ENCODE results near the gene KDM6B. TPM values are rescaled to one million over a fixed set of nuclear protein-coding genes. Genes with fewer than 3 reads are reported as not detected.

KDM6B gene
- total and polyA plus RNA-seq, 5 donors from 2014 or later: 0.30 to 255 (median 0.53) TPM

DNA sequence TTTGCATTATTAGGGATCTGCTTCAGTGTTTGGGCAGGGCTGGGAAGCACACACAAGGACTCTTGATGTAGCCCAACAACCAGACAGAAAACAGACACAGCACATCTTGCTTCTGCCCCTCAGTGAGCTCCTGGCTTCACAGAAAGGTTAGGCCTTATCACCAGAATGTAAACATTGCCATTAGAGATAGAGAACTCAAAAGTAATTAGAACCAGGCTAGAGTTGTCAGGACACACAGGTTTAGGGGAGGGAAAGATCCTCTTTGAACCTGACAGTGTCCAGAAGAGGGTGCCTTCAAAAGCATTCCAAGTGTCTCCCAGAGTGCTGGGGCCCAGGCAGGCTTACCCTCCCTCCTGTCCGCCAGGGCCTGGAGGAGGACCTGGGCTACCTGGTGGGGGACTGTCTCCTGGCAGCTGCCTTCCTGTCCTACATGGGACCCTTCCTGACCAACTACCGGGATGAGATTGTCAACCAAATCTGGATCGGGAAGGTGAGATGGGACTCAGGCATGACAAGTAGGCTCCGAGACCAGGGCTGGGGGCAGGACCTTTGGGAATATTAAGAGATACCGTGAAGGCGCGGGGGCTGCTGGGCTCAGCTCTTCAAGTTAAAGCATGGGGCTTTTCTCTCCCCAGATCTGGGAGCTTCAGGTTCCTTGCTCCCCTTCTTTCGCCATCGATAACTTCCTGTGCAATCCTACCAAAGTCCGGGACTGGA lies 16.9 kb upstream of the KDM6B start:
- no peaks in the 10 kb centered on the region for H3K36me3 ChIP-seq (ENCODE audit: control insufficient read depth, insufficient read depth, low read length)
- Mint-ChIP-seq H3K9me3 (peaks cover 0 to 2% (median 0%) of the 10 kb centered on the region in 7 donors), H3K4me1 (no peaks in the 10 kb centered on the region), H3K27ac (peak overlapping the region in 2 of 3 donors; percentile 25 to 46), H3K27me3 (peaks cover 23% of the 10 kb centered on the region), H3K36me3 (no peaks in the 10 kb centered on the region), H3K4me3 (no peak overlapping the region)
- ATAC-seq (ENCODE audit: low read depth in 2 of 2) (no peak), DNase-seq (no peak)
- H3K27ac ChIP-seq (ENCODE audit: insufficient read depth, low read length, poor library complexity, severe bottlenecking): no peak overlapping the region
- H3K9me3 ChIP-seq (ENCODE audit: control insufficient read depth in 2 of 2, low read length in 2 of 2): no peaks in the 10 kb centered on the region
- H3K4me3 ChIP-seq (ENCODE audit: low read depth, low read length): no peak overlapping the region
- no peaks in the 10 kb centered on the region for H3K4me1 ChIP-seq (ENCODE audit: control insufficient read depth, insufficient read depth, low read length, poor library complexity, severe bottlenecking)
- no peaks in the 10 kb centered on the region for H3K27me3 ChIP-seq (ENCODE audit: control insufficient read depth, insufficient read depth, low read length)

DNA sequence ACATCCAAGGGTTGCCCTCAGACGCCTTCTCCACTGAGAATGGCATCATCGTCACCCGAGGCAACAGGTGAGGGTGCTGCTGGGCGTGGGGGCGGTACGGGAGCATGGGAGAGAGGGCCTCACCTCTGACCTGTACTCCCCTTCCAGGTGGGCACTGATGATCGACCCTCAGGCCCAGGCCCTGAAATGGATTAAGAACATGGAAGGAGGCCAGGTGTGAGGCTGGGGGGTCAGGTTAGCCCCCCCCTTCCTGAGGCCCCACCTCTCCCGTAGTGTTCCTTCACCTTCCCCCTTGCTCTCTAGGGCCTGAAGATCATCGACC lies 16.4 kb upstream of the KDM6B start:
- peaks cover 0 to 3% (median 0%) of the 10 kb centered on the region in 4 donors for H3K4me1 Mint-ChIP-seq
- H3K4me1 ChIP-seq (ENCODE audit: control insufficient read depth, insufficient read depth, low read length, poor library complexity, severe bottlenecking): no peaks in the 10 kb centered on the region
- H3K27ac Mint-ChIP-seq: no peak overlapping the region
- no peaks in the 10 kb centered on the region for H3K36me3 Mint-ChIP-seq
- no peak overlapping the region for H3K4me3 ChIP-seq (ENCODE audit: low read depth, low read length)
- H3K9me3 ChIP-seq (ENCODE audit: control insufficient read depth in 2 of 2, low read length in 2 of 2): no peaks in the 10 kb centered on the region
- H3K36me3 ChIP-seq (ENCODE audit: control insufficient read depth, insufficient read depth, low read length): no peaks in the 10 kb centered on the region
- no peak for ATAC-seq (ENCODE audit: low read depth in 2 of 2)
- no peak overlapping the region for H3K27ac ChIP-seq (ENCODE audit: insufficient read depth, low read length, poor library complexity, severe bottlenecking)
- H3K27me3 ChIP-seq (ENCODE audit: control insufficient read depth, insufficient read depth, low read length): no peaks in the 10 kb centered on the region
- no peak overlapping the region for H3K4me3 Mint-ChIP-seq
- H3K9me3 Mint-ChIP-seq: peaks cover 0 to 2% (median 0%) of the 10 kb centered on the region in 7 donors
- DNase-seq: no peak
- H3K27me3 Mint-ChIP-seq: peaks cover 25% of the 10 kb centered on the region

DNA sequence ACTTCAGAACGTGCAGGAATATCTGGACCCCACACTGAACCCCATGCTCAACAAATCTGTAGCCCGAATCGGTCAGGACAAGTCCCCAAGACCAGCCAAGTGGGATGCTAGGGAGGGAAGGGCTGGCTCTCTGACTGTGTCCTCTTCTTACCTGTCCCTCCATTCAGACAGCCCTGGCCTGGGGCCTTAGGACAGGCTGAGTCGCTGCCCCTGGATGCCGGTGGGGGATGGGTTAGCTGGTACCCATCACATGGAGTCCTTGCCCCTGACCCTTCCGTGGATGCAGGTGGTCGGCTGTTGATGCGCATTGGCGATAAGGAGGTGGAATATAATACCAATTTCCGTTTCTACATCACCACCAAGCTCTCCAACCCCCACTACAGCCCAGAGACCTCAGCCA lies 16.0 kb upstream of the KDM6B start:
- no peak for ATAC-seq (ENCODE audit: low read depth in 2 of 2)
- no peak for DNase-seq
- H3K36me3 ChIP-seq (ENCODE audit: control insufficient read depth, insufficient read depth, low read length): no peaks in the 10 kb centered on the region
- Mint-ChIP-seq H3K36me3 (no peaks in the 10 kb centered on the region), H3K4me1 (peaks cover 0 to 5% (median 0%) of the 10 kb centered on the region in 4 donors), H3K9me3 (peaks cover 0 to 2% (median 0%) of the 10 kb centered on the region in 7 donors), H3K27me3 (peaks cover 22% of the 10 kb centered on the region), H3K27ac (no peak overlapping the region), H3K4me3 (no peak overlapping the region)
- no peaks in the 10 kb centered on the region for H3K27me3 ChIP-seq (ENCODE audit: control insufficient read depth, insufficient read depth, low read length)
- H3K9me3 ChIP-seq (ENCODE audit: control insufficient read depth in 2 of 2, low read length in 2 of 2): no peaks in the 10 kb centered on the region
- no peak overlapping the region for H3K4me3 ChIP-seq (ENCODE audit: low read depth, low read length)
- H3K4me1 ChIP-seq (ENCODE audit: control insufficient read depth, insufficient read depth, low read length, poor library complexity, severe bottlenecking): no peaks in the 10 kb centered on the region
- H3K27ac ChIP-seq (ENCODE audit: insufficient read depth, low read length, poor library complexity, severe bottlenecking): no peak overlapping the region

DNA sequence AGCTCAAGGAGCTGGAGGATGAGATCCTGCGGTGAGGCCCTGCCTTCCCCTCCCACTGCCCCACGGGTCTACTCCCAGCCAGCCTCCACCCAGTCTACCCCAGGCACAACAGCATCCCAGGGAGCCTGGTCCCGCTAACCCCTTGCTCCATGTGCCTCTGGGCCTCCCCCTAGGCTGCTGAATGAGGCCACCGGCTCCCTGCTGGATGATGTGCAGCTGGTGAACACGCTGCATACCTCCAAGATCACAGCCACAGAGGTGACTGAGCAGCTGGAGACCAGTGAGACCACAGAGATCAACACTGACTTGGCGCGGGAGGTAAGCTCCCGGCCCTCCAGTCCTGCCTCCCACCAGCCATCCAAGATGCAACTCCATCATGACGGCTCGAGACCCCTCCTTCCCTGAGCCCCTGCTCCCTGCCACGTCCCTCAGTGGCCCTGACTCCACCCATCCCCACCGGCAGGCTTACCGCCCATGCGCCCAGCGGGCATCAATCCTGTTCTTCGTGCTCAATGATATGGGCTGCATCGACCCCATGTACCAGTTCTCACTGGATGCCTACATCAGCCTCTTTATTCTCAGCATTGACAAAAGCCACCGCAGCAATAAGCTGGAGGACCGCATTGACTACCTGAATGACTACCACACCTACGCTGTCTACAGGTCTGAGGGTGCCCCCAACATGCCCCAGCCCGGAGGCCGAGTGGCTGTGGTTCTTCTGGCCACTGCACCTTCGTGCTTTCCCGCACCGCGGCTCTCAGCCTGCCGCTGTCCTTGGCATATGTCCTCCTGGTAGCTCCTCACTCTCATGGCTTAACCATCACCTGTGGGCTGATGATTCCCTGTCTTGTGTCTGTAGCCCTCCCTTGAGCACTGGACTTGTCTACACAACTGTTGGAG lies 15.0 kb upstream of the KDM6B start:
- Mint-ChIP-seq H3K27me3 (peaks cover 23% of the 10 kb centered on the region), H3K4me1 (peaks cover 0 to 5% (median 0%) of the 10 kb centered on the region in 4 donors), H3K9me3 (peaks cover 0 to 2% (median 0%) of the 10 kb centered on the region in 7 donors), H3K4me3 (no peak overlapping the region), H3K36me3 (no peaks in the 10 kb centered on the region), H3K27ac (no peak overlapping the region)
- Histone ChIP-seq H3K36me3 (ENCODE audit: control insufficient read depth, insufficient read depth, low read length) (no peaks in the 10 kb centered on the region), H3K27ac (ENCODE audit: insufficient read depth, low read length, poor library complexity, severe bottlenecking) (no peak overlapping the region), H3K9me3 (ENCODE audit: control insufficient read depth in 2 of 2, low read length in 2 of 2) (no peaks in the 10 kb centered on the region), H3K4me3 (ENCODE audit: low read depth, low read length) (no peak overlapping the region), H3K4me1 (ENCODE audit: control insufficient read depth, insufficient read depth, low read length, poor library complexity, severe bottlenecking) (no peaks in the 10 kb centered on the region), H3K27me3 (ENCODE audit: control insufficient read depth, insufficient read depth, low read length) (no peaks in the 10 kb centered on the region)
- DNase-seq (no peak), ATAC-seq (ENCODE audit: low read depth in 2 of 2) (no peak)

DNA sequence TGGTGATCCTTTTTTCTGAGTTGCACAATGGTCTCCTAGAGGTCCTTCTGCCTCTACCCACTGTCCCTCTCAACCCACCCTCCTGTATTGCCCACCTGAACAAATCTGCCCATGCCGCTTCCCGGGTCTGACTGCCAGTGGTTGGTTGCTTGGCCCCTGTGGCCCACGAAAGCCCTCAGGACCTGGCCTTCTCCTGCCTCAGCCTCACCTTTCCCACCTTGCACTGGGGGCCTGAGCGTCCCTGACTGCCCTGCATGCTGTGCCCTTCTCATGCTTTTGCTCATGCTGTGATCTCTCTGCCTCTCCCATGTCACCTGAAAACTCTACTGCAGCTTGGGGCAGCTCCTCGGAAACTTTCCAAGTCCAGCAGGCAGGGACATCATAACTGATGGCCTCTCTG lies 13.8 kb upstream of the KDM6B start:
- Mint-ChIP-seq H3K36me3 (no peaks in the 10 kb centered on the region), H3K4me3 (no peak overlapping the region), H3K27ac (no peak overlapping the region), H3K4me1 (peaks cover 0 to 5% (median 0%) of the 10 kb centered on the region in 4 donors), H3K9me3 (peaks cover 0 to 2% (median 0%) of the 10 kb centered on the region in 7 donors), H3K27me3 (peaks cover 27% of the 10 kb centered on the region)
- no peaks in the 10 kb centered on the region for H3K4me1 ChIP-seq (ENCODE audit: control insufficient read depth, insufficient read depth, low read length, poor library complexity, severe bottlenecking)
- H3K4me3 ChIP-seq (ENCODE audit: low read depth, low read length): no peak overlapping the region
- no peak for ATAC-seq (ENCODE audit: low read depth in 2 of 2)
- no peak overlapping the region for H3K27ac ChIP-seq (ENCODE audit: insufficient read depth, low read length, poor library complexity, severe bottlenecking)
- no peaks in the 10 kb centered on the region for H3K9me3 ChIP-seq (ENCODE audit: control insufficient read depth in 2 of 2, low read length in 2 of 2)
- H3K27me3 ChIP-seq (ENCODE audit: control insufficient read depth, insufficient read depth, low read length): no peaks in the 10 kb centered on the region
- no peaks in the 10 kb centered on the region for H3K36me3 ChIP-seq (ENCODE audit: control insufficient read depth, insufficient read depth, low read length)
- no peak for DNase-seq

DNA sequence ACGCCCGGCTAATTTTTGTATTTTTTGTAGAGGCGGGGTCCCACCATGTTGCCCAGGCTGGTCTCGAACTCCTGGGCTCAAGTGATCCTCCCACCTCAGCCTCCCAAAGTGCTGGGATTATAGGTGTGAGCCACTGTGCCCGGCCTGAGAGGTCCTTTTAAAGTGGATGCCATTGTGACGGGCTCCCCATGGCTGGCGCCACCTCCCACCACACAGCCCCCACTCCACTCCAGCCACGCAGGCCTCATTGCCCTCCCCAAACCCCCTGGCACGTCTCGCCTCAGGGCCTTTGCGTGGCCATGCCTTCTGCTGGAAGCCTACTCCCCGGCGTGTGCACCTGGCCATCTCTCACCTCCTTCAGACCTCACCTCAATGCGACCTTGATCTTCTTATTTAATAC lies 11.9 kb upstream of the KDM6B start:
- Histone ChIP-seq H3K9me3 (ENCODE audit: control insufficient read depth in 2 of 2, low read length in 2 of 2) (no peaks in the 10 kb centered on the region), H3K36me3 (ENCODE audit: control insufficient read depth, insufficient read depth, low read length) (no peaks in the 10 kb centered on the region), H3K27ac (ENCODE audit: insufficient read depth, low read length, poor library complexity, severe bottlenecking) (no peak overlapping the region), H3K27me3 (ENCODE audit: control insufficient read depth, insufficient read depth, low read length) (no peaks in the 10 kb centered on the region), H3K4me3 (ENCODE audit: low read depth, low read length) (no peak overlapping the region), H3K4me1 (ENCODE audit: control insufficient read depth, insufficient read depth, low read length, poor library complexity, severe bottlenecking) (no peaks in the 10 kb centered on the region)
- Mint-ChIP-seq H3K27ac (peak overlapping the region in 1 of 3 donors; percentile 38), H3K9me3 (peaks cover 0 to 1% (median 0%) of the 10 kb centered on the region in 7 donors), H3K4me3 (no peak overlapping the region), H3K36me3 (no peaks in the 10 kb centered on the region), H3K27me3 (peaks cover 26% of the 10 kb centered on the region), H3K4me1 (peaks cover 0 to 5% (median 0%) of the 10 kb centered on the region in 4 donors)
- no peak for ATAC-seq (ENCODE audit: low read depth in 2 of 2)
- no peak for DNase-seq

DNA sequence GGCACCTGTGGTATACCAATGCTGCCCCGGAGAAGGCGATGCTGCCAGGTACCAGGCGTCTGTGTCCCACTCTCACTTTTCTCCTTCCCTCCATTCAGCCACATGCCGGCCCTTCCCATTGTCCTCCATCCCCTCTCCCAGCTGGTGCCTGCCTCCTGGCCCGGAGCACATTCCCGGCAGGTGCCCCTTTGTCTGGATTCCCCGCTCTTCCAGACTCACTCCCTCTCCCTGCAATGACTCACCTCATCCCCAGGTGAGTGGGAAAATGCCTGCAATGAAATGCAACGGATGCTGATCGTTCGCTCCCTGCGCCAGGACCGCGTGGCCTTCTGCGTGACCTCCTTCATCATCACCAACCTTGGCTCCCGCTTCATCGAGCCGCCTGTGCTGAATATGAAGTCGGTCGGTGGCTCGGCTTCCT lies 10.4 kb upstream of the KDM6B start:
- no peaks in the 10 kb centered on the region for H3K36me3 ChIP-seq (ENCODE audit: control insufficient read depth, insufficient read depth, low read length)
- H3K27ac Mint-ChIP-seq: peak overlapping the region in 1 of 3 donors; percentile 45
- H3K4me1 ChIP-seq (ENCODE audit: control insufficient read depth, insufficient read depth, low read length, poor library complexity, severe bottlenecking): no peaks in the 10 kb centered on the region
- DNase-seq (no peak), ATAC-seq (ENCODE audit: low read depth in 2 of 2) (no peak)
- no peaks in the 10 kb centered on the region for H3K9me3 ChIP-seq (ENCODE audit: control insufficient read depth in 2 of 2, low read length in 2 of 2)
- no peak overlapping the region for H3K27ac ChIP-seq (ENCODE audit: insufficient read depth, low read length, poor library complexity, severe bottlenecking)
- H3K27me3 Mint-ChIP-seq: peaks cover 29% of the 10 kb centered on the region
- H3K36me3 Mint-ChIP-seq: no peaks in the 10 kb centered on the region
- peaks cover 0 to 1% (median 0%) of the 10 kb centered on the region in 7 donors for H3K9me3 Mint-ChIP-seq
- no peak overlapping the region for H3K4me3 ChIP-seq (ENCODE audit: low read depth, low read length)
- no peak overlapping the region for H3K4me3 Mint-ChIP-seq
- no peaks in the 10 kb centered on the region for H3K27me3 ChIP-seq (ENCODE audit: control insufficient read depth, insufficient read depth, low read length)
- H3K4me1 Mint-ChIP-seq: peaks cover 0 to 5% (median 0%) of the 10 kb centered on the region in 4 donors

All from CD4-positive, CD25-positive, alpha-beta regulatory T cell (primary cell).